PC-3 (cell line): Measurements from ENCODE around the gene HOXC5. TPM values are rescaled to one million over a fixed set of nuclear protein-coding genes. Genes with fewer than 3 reads are reported as not detected.

Experiments
- ATAC-seq: fragments of 200-7000 bp; cut with Tn5 transposase; 2 replicates; pipeline ENCODE4 v1.9.1; 2020; ENCODE audit warnings: mild to moderate bottlenecking, moderate library complexity
- BruUV-seq: library from RNA; stranded (reverse); fragments of 400-500 nt; replicated peaks from 2 replicates; lab custom pipeline; 2021; lab: Mats Ljungman, UMichigan
- CTCF ChIA-PET: fragments of 300-600 bp; sonication (Branson Sonifier 250); formaldehyde crosslinking; loops from one replicate; lab custom pipeline; 2022; ENCODE audit warnings: antibody characterized with exemption; lab: Charles Lee
- POLR2A ChIA-PET: fragments of 300-600 bp; sonication (Branson Sonifier 250); formaldehyde crosslinking; loops from one replicate; lab custom pipeline; 2022; ENCODE audit warnings: antibody characterized with exemption; ENCODE audit not compliant: unreplicated experiment; lab: Charles Lee
- DNase-seq: peaks from one replicate; pipeline ENCODE4 v3.0.0-alpha.2; 2015
- H2AFZ ChIP-seq: fragments of 300-600 bp; sonication (generic); 2 replicates; pipeline ENCODE4 v1.6.0; 2016; ENCODE audit warnings: antibody characterized with exemption, low read length
- H3F3A ChIP-seq: fragments of 300-600 bp; sonication (generic); one replicate; pipeline ENCODE4 v1.6.0; 2017; ENCODE audit warnings: antibody characterized with exemption, low read length, control low read depth, mild to moderate bottlenecking; ENCODE audit not compliant: unreplicated experiment
- H3K27ac ChIP-seq: fragments of 300-600 bp; sonication (generic); 2 replicates; pipeline ENCODE4 v1.5.1; 2016; ENCODE audit warnings: mild to moderate bottlenecking, low read length
- H3K27me3 ChIP-seq: fragments of 300-600 bp; sonication (generic); 2 replicates; pipeline ENCODE4 v1.6.1; 2016; ENCODE audit warnings: low read length, mixed read lengths
- H3K36me3 ChIP-seq: fragments of 300-600 bp; sonication (generic); 2 replicates; pipeline ENCODE4 v1.6.1; 2016; ENCODE audit warnings: low read depth, mixed run types, low read length, mixed read lengths
- H3K4me1 ChIP-seq: fragments of 300-600 bp; sonication (generic); 2 replicates; pipeline ENCODE4 v1.5.1; 2016; ENCODE audit warnings: low read length; ENCODE audit not compliant: insufficient read depth
- H3K4me2 ChIP-seq: fragments of 300-600 bp; sonication (generic); 2 replicates; pipeline ENCODE4 v1.6.0; 2016; ENCODE audit warnings: low read length
- H3K4me3 ChIP-seq: fragments of 300-600 bp; sonication (generic); 2 replicates; pipeline ENCODE4 v1.5.1; 2016; ENCODE audit warnings: mild to moderate bottlenecking, low read length, mixed read lengths
- H3K79me2 ChIP-seq: fragments of 300-600 bp; sonication (generic); 2 replicates; pipeline ENCODE4 v1.6.1; 2017; ENCODE audit warnings: low read length, mixed read lengths
- H3K9ac ChIP-seq: fragments of 300-600 bp; sonication (generic); 2 replicates; pipeline ENCODE4 v1.6.0; 2016; ENCODE audit warnings: mild to moderate bottlenecking, low read length
- H3K9me2 ChIP-seq: fragments of 300-600 bp; sonication (generic); replicated peaks from 2 replicates; pipeline ENCODE4 v1.6.1; 2016; ENCODE audit warnings: mixed run types, low read length, mixed read lengths
- H3K9me3 ChIP-seq: fragments of 300-600 bp; sonication (generic); 2 replicates; pipeline ENCODE4 v1.6.1; 2016; ENCODE audit warnings: low read length, mixed read lengths
- H4K20me1 ChIP-seq: fragments of 300-600 bp; sonication (generic); 2 replicates; pipeline ENCODE4 v1.6.1; 2016; ENCODE audit warnings: low read length, mixed read lengths
- CTCF ChIP-seq: fragments of 300-600 bp; sonication (generic); conservative IDR thresholded peaks from 2 replicates; pipeline ENCODE4 v1.5.1; 2017; ENCODE audit warnings: antibody characterized with exemption, low read depth, mild to moderate bottlenecking, low read length
- EZH2 ChIP-seq: fragments of 300-600 bp; sonication (generic); IDR thresholded peaks from one replicate; pipeline ENCODE4 v1.6.1; 2017; ENCODE audit warnings: antibody characterized with exemption, mild to moderate bottlenecking, low read length; ENCODE audit not compliant: unreplicated experiment
- EZH2phosphoT487 ChIP-seq: fragments of 300-600 bp; sonication (generic); IDR thresholded peaks from 2 replicates; pipeline ENCODE4 v1.6.1; 2018; ENCODE audit warnings: mild to moderate bottlenecking, antibody characterized with exemption, low read length, borderline replicate concordance
- intact Hi-C: fragments of 100-400 bp; cut with micrococcal nuclease; formaldehyde crosslinking; loops from 2 replicates; pipeline ENCODE4 v1.9.0; 2023
- total RNA-seq: library from RNA; depleted of rRNA; stranded (reverse); fragments of >200 nt; gene quantifications from 2 replicates; pipeline ENCODE4 v1.2.3, GENCODE V29; 2014

Gene HOXC5
- total RNA-seq, 1 experiment from 2014 or later = 0.26 TPM

GRCh38 chr12:53998900-53999236 is 34.0 kb upstream of the HOXC5 start:
- Histone ChIP-seq H3F3A (no peaks in the 10 kb centered on the region), H4K20me1 (no peaks in the 10 kb centered on the region), H2AFZ (peak overlapping the region; percentile 21; the same call in 1 of the 2 replicates), H3K9ac (no peak overlapping the region), H3K27ac (no peak overlapping the region), H3K4me2 (peak overlapping the region; percentile 82), H3K27me3 (no peaks in the 10 kb centered on the region), H3K9me2 (no peaks in the 10 kb centered on the region), H3K9me3 (no peaks in the 10 kb centered on the region), H3K4me3 (peak overlapping the region; percentile 57), H3K36me3 (no peaks in the 10 kb centered on the region), H3K79me2 (peaks cover 49% of the 10 kb centered on the region), H3K4me1 (peaks cover 21% of the 10 kb centered on the region)
- CTCF ChIA-PET = interaction anchor here (0.6 to 1.1 kb wide), 3 partner anchors 9 to 218 kb away, joined by 3 read pairs; no protein-coding TSS in a partner anchor
- no TSS peak for BruUV-seq
- TF ChIP-seq CTCF = 0 out of 2 replicates have a peak, but pooled peaks have one; percentile 6
- no peak for TF ChIP-seq EZH2phosphoT487
- no peak for TF ChIP-seq EZH2
- POLR2A ChIA-PET = no interaction called here
- intact Hi-C loops = no loop called here
- ATAC-seq = no peak
- DNase-seq = no peak

DNA sequence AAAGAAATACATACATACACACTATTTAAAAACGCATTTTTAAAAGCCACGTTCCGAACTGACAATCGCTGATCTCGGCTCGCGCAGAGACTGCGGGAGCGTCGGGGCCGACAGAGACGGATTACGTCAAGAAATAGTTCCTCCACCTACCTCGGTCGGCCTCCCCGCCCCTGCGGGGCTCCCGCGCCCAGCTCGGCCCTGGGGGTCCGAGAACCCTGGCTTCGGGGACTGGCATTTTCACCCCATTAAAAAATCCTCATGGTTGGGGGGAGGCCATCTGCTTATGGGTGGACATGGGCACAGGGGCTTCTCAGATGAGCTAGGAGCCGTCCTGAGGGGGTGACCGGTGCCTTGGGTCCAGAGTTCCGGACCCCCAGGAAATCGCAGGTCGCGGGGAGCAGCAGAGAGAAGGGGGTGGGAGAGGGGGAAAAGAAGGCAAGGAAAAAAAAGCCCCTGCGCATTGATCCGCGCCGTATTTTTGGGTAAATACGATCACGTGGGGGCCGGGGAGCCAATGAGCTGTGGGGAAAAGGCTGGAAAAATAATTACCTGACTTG is 33.2 kb upstream of the HOXC5 start:
- no peak for TF ChIP-seq EZH2
- no peak for TF ChIP-seq CTCF
- no peak for TF ChIP-seq EZH2phosphoT487
- no peak for ATAC-seq
- intact Hi-C loops = no loop called here
- peak overlapping the region; percentile 34 for H3K9ac ChIP-seq
- H3K9me2 ChIP-seq = no peaks in the 10 kb centered on the region
- H3K27ac ChIP-seq = no peak overlapping the region
- H3K27me3 ChIP-seq = no peaks in the 10 kb centered on the region
- peaks cover 17% of the 10 kb centered on the region for H3K4me1 ChIP-seq
- ChIA-PET CTCF (interaction anchor here (0.6 to 1.1 kb wide), 2 partner anchors 10 to 217 kb away, joined by 3 read pairs; no protein-coding TSS in a partner anchor), POLR2A (no interaction called here)
- DNase-seq = no peak
- no peaks in the 10 kb centered on the region for H3F3A ChIP-seq
- H2AFZ ChIP-seq = peak overlapping the region; percentile 71
- peaks cover 41% of the 10 kb centered on the region for H3K79me2 ChIP-seq
- peak overlapping the region; percentile 82 for H3K4me2 ChIP-seq
- H4K20me1 ChIP-seq = no peaks in the 10 kb centered on the region
- H3K9me3 ChIP-seq = no peaks in the 10 kb centered on the region
- H3K36me3 ChIP-seq = no peaks in the 10 kb centered on the region
- BruUV-seq = no TSS peak
- H3K4me3 ChIP-seq = peak overlapping the region; percentile 57
